ES-I3 (cell line): ENCODE data around the gene RASGRP4.
"Not testable (repeated sequence)": the region's sequence is repeated elsewhere in the genome, so short reads cannot be mapped to it uniquely, and the experiment has no call there.

ENCODE experiments used
- H3K36me3 ChIP-seq: 2 replicates; pipeline ENCODE4 v1.6.1; 2013; ENCODE audit warnings: mild to moderate bottlenecking, low read length, control low read depth, moderate library complexity; ENCODE audit not compliant: insufficient read depth
- H3K4me1 ChIP-seq: 2 replicates; pipeline ENCODE4 v1.6.1; 2013; ENCODE audit warnings: mild to moderate bottlenecking, control low read depth, low read length; ENCODE audit not compliant: insufficient read depth
- H3K9ac ChIP-seq: 2 replicates; pipeline ENCODE4 v1.6.1; 2013; ENCODE audit warnings: low read depth, mild to moderate bottlenecking, low read length, moderate library complexity
- H3K9me3 ChIP-seq: 2 replicates; pipeline ENCODE4 v1.6.1; 2013; ENCODE audit warnings: mild to moderate bottlenecking, low read length, moderate library complexity; ENCODE audit not compliant: control insufficient read depth, insufficient read depth

The RASGRP4 gene

GRCh38 chr19:38437917-38438316, 11.9 kb upstream of the RASGRP4 start:
- H3K4me1 ChIP-seq = peaks cover 16% of the 10 kb centered on the region
- no peak overlapping the region for H3K9ac ChIP-seq
- H3K36me3 ChIP-seq = no peaks in the 10 kb centered on the region
- no peaks in the 10 kb centered on the region for H3K9me3 ChIP-seq

- Histone ChIP-seq H3K9me3 (no peaks in the 10 kb centered on the region), H3K9ac (no peak overlapping the region), H3K4me1 (peaks cover 16% of the 10 kb centered on the region), H3K36me3 (no peaks in the 10 kb centered on the region)
These were observed 11.3 kb upstream of the RASGRP4 start for GRCh38 chr19:38437295-38437694.

- H3K4me1 ChIP-seq = peaks cover 10% of the 10 kb centered on the region
- H3K36me3 ChIP-seq = no peaks in the 10 kb centered on the region
- peak overlapping the region; percentile 57 for H3K9ac ChIP-seq
- H3K9me3 ChIP-seq = no peaks in the 10 kb centered on the region
These were observed 8.6 kb upstream of the RASGRP4 start for GRCh38 chr19:38434549-38435051.

- Histone ChIP-seq H3K4me1 (peaks cover 10% of the 10 kb centered on the region), H3K9me3 (no peaks in the 10 kb centered on the region), H3K9ac (peak within 1 kb of the TSS; percentile 57)
These were observed 7.3 kb upstream of the RASGRP4 start, which contains the start of gene RYR1 for GRCh38 chr19:38433268-38433733. Gene RYR1 (plus strand): TSS chr19:38433691. CDS start chr19:38433830, 139 bp downstream.

GRCh38 chr19:38430931-38431330, 4.9 kb upstream of the RASGRP4 start:
- H3K9ac ChIP-seq = no peak overlapping the region
- H3K36me3 ChIP-seq = no peaks in the 10 kb centered on the region
- H3K9me3 ChIP-seq = no peaks in the 10 kb centered on the region
- H3K4me1 ChIP-seq = peaks cover 10% of the 10 kb centered on the region

More at GRCh38 chr19:38433268-38433733, 7.3 kb upstream of the RASGRP4 start, which contains the start of gene RYR1:
- no peaks in the 10 kb centered on the region for H3K36me3 ChIP-seq

GRCh38 chr19:38429811-38430156, 3.8 kb upstream of the RASGRP4 start:
- Histone ChIP-seq H3K9me3 (no peaks in the 10 kb centered on the region), H3K4me1 (peaks cover 10% of the 10 kb centered on the region; the same call in 1 of the 2 replicates), H3K36me3 (no peaks in the 10 kb centered on the region), H3K9ac (no peak overlapping the region)

GRCh38 chr19:38429055-38429810, 3.2 kb upstream of the RASGRP4 start:
- H3K9ac ChIP-seq = no peak overlapping the region
- no peaks in the 10 kb centered on the region for H3K36me3 ChIP-seq
- no peaks in the 10 kb centered on the region for H3K9me3 ChIP-seq
- H3K4me1 ChIP-seq = peaks cover 7% of the 10 kb centered on the region; the same call in 1 of the 2 replicates

GRCh38 chr19:38427035-38427677, 1.1 kb upstream of the RASGRP4 start:
- H3K9me3 ChIP-seq, H3K4me1 ChIP-seq, H3K9ac ChIP-seq, H3K36me3 ChIP-seq: not testable (repeated sequence)

- Histone ChIP-seq H3K9ac (peak overlapping the region; percentile 43), H3K4me1 (peaks cover 5% of the 10 kb centered on the region; the same call in 1 of the 2 replicates), H3K9me3 (no peaks in the 10 kb centered on the region), H3K36me3 (no peaks in the 10 kb centered on the region)
These were observed 703 bp downstream of the RASGRP4 start for GRCh38 chr19:38425222-38425809.

GRCh38 chr19:38424272-38424671, 1.7 kb downstream of the RASGRP4 start:
- no peak overlapping the region for H3K9ac ChIP-seq
- H3K4me1 ChIP-seq = peaks cover 5% of the 10 kb centered on the region; the same call in 1 of the 2 replicates
- no peaks in the 10 kb centered on the region for H3K9me3 ChIP-seq
- H3K36me3 ChIP-seq = no peaks in the 10 kb centered on the region

- H3K36me3 ChIP-seq = no peaks in the 10 kb centered on the region
- no peaks in the 10 kb centered on the region for H3K9me3 ChIP-seq
- peaks cover 5% of the 10 kb centered on the region; the same call in 1 of the 2 replicates for H3K4me1 ChIP-seq
- H3K9ac ChIP-seq = no peak overlapping the region
These were observed 3.6 kb downstream of the RASGRP4 start for GRCh38 chr19:38422438-38422837.

- no peak overlapping the region for H3K9ac ChIP-seq
- no peaks in the 10 kb centered on the region for H3K36me3 ChIP-seq
- no peaks in the 10 kb centered on the region for H3K9me3 ChIP-seq
- H3K4me1 ChIP-seq = peaks cover 5% of the 10 kb centered on the region; the same call in 1 of the 2 replicates
These were observed 4.2 kb downstream of the RASGRP4 start for GRCh38 chr19:38421856-38422255.

GRCh38 chr19:38420935-38421334, 5.1 kb downstream of the RASGRP4 start:
- Histone ChIP-seq H3K9me3 (no peaks in the 10 kb centered on the region), H3K9ac (no peak overlapping the region), H3K36me3 (no peaks in the 10 kb centered on the region), H3K4me1 (peaks cover 5% of the 10 kb centered on the region; the same call in 1 of the 2 replicates)
